CD4-positive, alpha-beta T cell treated with Interleukin-12 subunit alpha and Interleukin-12 subunit beta, for 1 hour (primary cell): Measurements from ENCODE around the gene RGPD3.
"Not testable (repeated sequence)": the region's sequence is repeated elsewhere in the genome, so short reads cannot be mapped to it uniquely, and the experiment has no call there.

ENCODE experiments used
- DNase-seq: peaks from one replicate; pipeline ENCODE4 v3.0.0-alpha.2; 2020

The RGPD3 gene

DNA sequence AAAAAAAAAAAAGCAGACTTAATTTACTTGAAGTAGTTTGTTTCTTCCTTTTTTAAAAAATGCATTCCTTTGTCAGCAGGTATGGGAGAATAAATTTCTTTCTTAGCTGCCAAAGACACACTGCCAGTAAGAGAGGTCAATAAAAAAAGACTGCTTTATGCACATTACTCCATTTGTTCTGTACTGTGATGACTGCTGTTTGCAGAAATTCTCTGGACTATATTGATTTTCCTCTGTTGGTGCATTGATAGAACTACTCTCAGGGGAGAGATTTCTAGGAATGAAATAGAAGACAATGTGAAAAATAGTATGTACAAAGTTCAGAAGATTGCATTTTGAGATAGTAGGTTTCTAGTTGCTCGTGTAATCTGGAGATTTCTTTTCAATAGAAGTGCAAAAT, 11.3 kb upstream of the RGPD3 start:
- DNase-seq, result not testable (repeated sequence)

GRCh38 chr2:106477647-106478046, 9.4 kb upstream of the RGPD3 start:
- not testable (repeated sequence) for DNase-seq

DNA sequence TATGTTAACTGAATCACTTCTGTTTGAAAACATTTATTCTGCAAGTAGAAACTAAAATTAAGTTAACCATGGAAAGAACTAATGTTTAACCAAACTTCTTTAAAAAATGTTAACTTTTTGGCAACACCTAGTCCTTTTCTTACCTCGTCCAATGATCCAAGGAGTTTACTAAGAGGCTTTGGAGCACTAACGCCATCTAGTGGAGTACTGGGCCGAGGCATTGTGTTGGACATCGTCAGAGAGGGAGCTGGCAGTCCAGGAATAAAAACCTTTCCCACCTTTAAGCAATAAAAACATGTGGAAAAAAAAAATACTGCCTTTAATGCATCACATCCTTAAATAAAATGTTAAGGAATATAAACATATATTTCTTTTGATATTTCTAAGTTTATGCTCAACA, 2.4 kb upstream of the RGPD3 start:
- peak; percentile 54 for DNase-seq

GRCh38 chr2:106467516-106467915, 697 bp downstream of the RGPD3 start:
- DNase-seq, result not testable (repeated sequence)

DNA sequence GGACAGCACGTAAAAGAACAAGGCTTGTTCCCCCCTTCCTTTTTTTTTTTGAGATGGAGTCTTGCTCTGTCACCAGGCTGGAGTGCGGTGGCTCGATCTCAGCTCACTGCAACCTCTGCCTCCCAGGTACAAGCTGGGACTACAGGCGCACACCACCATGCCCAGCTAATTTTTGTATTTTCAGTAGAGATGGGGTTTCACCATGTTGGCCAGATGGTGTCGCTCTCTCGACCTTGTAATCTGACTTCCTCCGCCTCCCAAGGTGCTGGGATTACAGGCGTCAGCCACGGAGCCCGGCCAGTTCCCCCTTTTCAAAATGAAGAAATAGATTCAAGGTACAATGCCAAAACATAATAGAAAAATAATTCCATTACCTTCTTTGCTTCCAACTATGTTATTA, 6.3 kb downstream of the RGPD3 start:
- DNase-seq, result peak; percentile 14

DNA sequence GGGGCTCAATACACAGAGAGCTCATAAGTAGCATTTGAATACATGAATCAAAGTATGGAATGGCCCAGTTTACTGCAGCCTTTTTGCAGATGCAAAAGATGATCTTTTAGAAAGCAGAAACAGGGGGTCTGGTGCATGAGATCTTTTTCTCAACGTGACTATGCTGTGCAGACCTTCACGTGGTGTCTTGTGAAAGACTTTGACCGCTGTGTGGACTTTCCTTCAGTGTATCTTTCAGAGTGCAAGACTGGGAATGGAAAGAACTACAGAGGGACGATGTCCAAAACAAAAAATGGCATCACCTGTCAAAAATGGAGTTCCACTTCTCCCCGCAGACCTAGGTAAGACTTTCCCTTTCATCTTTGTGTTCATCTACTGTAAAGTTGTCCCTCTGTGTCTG, 77.5 kb downstream of the RGPD3 start:
- DNase-seq, result not testable (repeated sequence)

GRCh38 chr2:106388814-106389410, 79.3 kb downstream of the RGPD3 start:
- DNase-seq, result not testable (repeated sequence)

- not testable (repeated sequence) for DNase-seq
Observed at GRCh38 chr2:106384548-106384947, 83.7 kb downstream of the RGPD3 start.

GRCh38 chr2:106381867-106382266, 86.3 kb downstream of the RGPD3 start:
- not testable (repeated sequence) for DNase-seq

GRCh38 chr2:106379567-106379966, 88.6 kb downstream of the RGPD3 start:
- DNase-seq, result not testable (repeated sequence)

GRCh38 chr2:106369182-106369581, 99.0 kb downstream of the RGPD3 start:
- not testable (repeated sequence) for DNase-seq

GRCh38 chr2:106366204-106366885, 101.9 kb downstream of the RGPD3 start:
- no peak for DNase-seq

GRCh38 chr2:106363791-106364190, 104.4 kb downstream of the RGPD3 start:
- DNase-seq, result no peak

DNA sequence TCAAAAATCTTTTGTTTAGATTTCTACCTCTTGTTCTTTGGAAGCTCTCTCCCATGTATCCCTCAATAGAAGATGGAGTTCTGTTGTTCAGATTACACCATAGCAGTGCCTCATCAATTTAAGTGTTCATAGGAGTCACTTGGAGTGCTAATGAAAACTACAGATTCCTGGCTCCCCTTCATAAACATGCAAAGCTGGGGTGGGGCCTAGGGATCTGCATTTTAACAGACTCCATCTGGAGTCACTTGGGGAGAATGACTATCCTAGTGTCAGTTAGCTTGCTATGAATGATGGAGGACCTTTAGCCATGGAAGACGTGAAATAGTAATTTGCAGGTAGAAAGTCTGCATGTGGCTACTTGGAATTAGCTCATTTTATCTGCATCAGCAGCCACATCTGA, 105.4 kb downstream of the RGPD3 start:
- no peak for DNase-seq

GRCh38 chr2:106359512-106359911, 108.7 kb downstream of the RGPD3 start:
- no peak for DNase-seq

DNA sequence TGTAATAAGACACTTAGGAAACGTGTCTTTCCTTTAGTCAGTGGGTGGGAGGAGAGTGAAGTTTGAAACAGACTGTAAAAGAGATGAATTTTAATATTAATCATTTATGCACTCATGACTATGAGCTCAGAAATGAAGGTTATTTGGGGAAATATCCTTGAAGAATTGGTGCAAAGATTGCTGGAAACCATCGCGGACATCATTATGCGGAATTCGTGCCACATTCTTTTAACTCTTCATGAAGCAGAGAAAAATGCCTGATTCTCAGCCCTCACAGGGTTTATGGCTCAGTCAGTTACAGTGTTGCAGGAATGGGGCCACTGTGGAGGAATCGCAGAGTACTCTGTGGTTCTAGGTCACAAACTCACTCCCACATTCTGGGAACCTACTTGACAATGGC, 109.7 kb downstream of the RGPD3 start:
- DNase-seq, result no peak

GRCh38 chr2:106358081-106358480, 110.1 kb downstream of the RGPD3 start:
- DNase-seq, result no peak

DNA sequence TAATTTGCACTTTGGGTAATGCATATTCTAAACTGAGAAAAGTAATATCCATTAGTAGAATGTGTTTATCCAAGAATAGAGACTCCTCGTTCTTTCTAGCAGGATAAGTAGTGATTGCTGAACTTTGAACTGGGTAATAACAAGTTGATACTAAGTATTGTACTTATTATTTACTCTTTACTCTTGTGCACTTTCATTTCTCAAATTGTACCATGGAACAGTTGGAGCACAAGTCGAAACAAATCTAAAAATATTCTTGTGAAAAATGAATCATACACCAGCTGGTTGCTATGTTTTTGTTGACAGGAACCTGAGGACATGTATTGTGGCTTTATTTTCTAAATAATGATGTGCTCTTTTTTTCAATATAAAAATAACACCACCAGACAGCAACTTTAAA, 111.9 kb downstream of the RGPD3 start:
- DNase-seq, result no peak

GRCh38 chr2:106353676-106354075, 114.5 kb downstream of the RGPD3 start:
- no peak for DNase-seq

GRCh38 chr2:106350980-106351379, 117.2 kb downstream of the RGPD3 start:
- no peak for DNase-seq

DNA sequence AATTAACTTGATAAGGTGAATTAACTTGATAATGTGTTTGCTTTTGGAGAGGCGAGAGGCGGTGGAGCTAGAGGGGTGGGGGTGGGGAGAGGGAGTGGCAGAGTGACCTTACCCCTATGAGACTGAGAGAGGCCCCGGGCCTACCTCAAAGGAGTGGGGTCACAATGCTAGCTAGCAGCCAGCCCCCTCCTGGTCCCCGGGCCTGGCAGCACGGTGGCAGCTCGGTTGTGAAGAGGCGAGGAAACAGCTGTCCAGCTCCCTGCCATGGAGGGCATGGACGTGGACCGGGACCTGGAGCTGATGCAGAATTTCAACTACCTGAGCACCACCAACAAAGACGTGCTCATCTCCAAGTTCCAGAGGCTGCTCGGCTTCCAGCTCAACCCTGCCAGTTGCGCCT, 123.9 kb downstream of the RGPD3 start:
- DNase-seq, result no peak

DNA sequence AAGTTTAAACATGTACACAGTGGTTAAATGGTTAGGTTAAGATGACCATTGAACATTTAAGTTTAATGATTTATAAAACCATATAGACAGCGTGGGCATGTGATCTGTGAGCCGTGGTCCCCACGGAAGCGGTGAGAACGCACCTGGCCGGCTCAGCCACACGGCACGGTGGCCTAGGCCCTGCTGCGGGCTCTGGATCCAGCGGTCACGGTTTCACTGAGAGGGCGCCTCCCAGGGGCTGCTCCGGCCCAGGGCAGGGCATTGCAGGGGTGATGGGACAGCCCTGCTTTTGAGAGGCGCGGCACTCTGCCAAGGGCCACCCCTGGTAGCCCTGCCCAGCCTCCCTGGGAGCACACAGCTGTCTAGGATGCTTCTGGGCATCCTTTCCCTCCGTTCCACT, 124.9 kb downstream of the RGPD3 start:
- no peak for DNase-seq

- DNase-seq, result no peak
Observed at GRCh38 chr2:106342831-106343251, 125.4 kb downstream of the RGPD3 start.

- no peak for DNase-seq
Observed at GRCh38 chr2:106341666-106342065, 126.5 kb downstream of the RGPD3 start.
